GM06990 (cell line): Measurements from ENCODE around the gene LHFPL6.

Experiments
- DNase-seq: peaks from one replicate; pipeline ENCODE4 v3.0.0-alpha.2; 2011; ENCODE audit not compliant: insufficient read length; ENCODE audit errors: extremely low read depth
- H3K27me3 ChIP-seq: replicated peaks from 2 replicates; pipeline ENCODE4 v1.6.0; 2011; ENCODE audit warnings: low read length; ENCODE audit not compliant: control insufficient read depth, insufficient read depth
- H3K36me3 ChIP-seq: 2 replicates; pipeline ENCODE4 v1.5.1; 2011; ENCODE audit warnings: low read length; ENCODE audit not compliant: control insufficient read depth, insufficient read depth
- H3K4me3 ChIP-seq: replicated peaks from 2 replicates; pipeline ENCODE4 v1.5.1; 2011; ENCODE audit warnings: low read depth, mild to moderate bottlenecking, control low read depth, low read length
- TF ChIP-seq, protein P1 (sequence below): IDR thresholded peaks from 2 replicates; pipeline ENCODE4 v1.5.1; 2011; ENCODE audit warnings: low read length, control low read depth, mild to moderate bottlenecking, inconsistent platforms; ENCODE audit not compliant: insufficient read depth, poor library complexity, severe bottlenecking

LHFPL6 gene

DNA sequence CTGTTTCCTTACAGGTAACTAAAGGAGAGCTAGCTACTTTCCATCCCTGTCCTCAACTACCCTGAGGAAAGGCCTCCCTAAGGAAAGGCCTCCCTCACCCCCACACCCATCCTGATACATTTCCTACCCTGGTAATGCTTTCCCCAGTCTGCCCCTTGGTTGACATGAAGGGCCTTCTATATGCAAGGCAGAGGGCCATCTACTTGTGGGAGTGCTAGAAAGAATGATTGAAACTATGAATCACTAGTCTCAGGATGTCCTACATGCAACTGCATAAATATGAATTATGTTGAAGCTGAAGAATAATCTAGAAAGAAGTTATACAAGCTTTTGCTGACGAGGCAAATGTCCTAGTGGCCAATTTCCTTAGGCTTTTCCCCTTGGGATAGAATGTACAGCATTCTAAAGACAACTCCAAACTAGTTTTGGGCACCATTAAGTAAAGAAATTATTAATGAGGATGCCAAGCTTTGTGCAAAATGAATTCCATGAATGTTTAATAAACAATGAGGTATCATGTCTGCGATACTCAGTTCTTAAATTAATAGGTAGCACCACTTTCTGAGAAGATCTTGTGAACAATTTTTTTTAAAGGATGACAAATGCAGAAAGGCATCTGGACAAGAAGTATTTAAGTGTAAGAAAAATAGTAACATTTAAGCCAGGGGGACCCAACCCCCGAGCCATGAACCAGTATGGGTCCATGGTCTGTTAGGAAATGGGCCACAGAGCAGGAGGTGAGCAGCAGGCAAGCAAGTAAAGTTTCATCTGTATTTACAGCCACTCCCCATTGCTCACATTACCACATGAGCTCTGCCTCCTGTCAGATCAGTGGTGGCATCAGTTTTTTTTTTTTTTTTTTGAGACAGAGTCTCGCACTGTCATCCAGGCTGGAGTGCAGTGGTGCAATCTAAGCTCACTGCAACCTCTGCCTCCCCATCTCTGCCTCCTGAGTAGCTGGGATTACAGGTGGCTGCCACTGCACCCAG is 223.0 kb downstream of the LHFPL6 start:
- DNase-seq: no peak
- no peak overlapping the region for H3K4me3 ChIP-seq
- H3K27me3 ChIP-seq: no peaks in the 10 kb centered on the region
- TF ChIP-seq, protein P1, sequence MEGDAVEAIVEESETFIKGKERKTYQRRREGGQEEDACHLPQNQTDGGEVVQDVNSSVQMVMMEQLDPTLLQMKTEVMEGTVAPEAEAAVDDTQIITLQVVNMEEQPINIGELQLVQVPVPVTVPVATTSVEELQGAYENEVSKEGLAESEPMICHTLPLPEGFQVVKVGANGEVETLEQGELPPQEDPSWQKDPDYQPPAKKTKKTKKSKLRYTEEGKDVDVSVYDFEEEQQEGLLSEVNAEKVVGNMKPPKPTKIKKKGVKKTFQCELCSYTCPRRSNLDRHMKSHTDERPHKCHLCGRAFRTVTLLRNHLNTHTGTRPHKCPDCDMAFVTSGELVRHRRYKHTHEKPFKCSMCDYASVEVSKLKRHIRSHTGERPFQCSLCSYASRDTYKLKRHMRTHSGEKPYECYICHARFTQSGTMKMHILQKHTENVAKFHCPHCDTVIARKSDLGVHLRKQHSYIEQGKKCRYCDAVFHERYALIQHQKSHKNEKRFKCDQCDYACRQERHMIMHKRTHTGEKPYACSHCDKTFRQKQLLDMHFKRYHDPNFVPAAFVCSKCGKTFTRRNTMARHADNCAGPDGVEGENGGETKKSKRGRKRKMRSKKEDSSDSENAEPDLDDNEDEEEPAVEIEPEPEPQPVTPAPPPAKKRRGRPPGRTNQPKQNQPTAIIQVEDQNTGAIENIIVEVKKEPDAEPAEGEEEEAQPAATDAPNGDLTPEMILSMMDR: no peak
- H3K36me3 ChIP-seq: no peaks in the 10 kb centered on the region

DNA sequence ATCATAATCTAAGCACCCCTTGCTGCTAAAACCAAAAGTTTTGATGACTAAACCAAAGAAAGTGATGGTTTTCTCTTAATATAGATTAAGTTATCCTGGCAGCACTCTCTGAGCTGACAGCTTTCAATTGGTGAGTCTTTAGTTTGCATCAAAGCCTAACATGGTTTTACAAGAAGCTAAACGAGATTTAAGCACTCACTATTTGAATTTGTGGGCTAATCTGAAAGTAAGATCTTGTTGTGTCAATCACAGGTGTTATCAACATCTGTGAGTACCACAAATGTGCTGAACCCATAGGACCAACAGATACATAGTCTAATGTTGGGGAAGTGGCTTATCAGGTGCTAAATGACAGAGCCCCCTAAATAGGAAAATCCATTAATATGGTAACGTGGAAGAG is 223.9 kb downstream of the LHFPL6 start:
- no peaks in the 10 kb centered on the region for H3K36me3 ChIP-seq
- H3K27me3 ChIP-seq: no peaks in the 10 kb centered on the region
- TF ChIP-seq, protein P1: no peak
- DNase-seq: peak; percentile 57
- H3K4me3 ChIP-seq: no peak overlapping the region

DNA sequence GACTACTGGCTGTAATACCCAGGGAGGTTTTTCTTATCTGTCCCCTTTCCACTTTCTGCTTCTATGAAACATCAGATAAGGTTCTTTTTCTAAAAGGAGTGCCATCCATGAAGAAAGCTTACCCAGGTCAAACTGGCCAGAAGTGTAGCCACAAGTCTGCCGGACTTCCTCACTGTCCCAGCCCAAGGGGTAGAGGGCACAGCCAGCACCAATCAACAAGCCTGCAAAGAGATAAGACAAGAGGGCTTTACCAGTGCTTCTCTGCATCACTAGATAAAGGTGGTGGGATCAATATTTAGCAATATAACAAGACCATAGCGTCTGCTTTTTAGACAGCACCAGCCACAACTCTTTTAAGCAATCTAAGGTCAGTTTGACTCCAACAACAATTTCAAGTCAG is 224.7 kb downstream of the LHFPL6 start:
- H3K36me3 ChIP-seq: no peaks in the 10 kb centered on the region
- DNase-seq: no peak
- H3K27me3 ChIP-seq: no peaks in the 10 kb centered on the region
- H3K4me3 ChIP-seq: no peak overlapping the region
- TF ChIP-seq, protein P1: no peak

DNA sequence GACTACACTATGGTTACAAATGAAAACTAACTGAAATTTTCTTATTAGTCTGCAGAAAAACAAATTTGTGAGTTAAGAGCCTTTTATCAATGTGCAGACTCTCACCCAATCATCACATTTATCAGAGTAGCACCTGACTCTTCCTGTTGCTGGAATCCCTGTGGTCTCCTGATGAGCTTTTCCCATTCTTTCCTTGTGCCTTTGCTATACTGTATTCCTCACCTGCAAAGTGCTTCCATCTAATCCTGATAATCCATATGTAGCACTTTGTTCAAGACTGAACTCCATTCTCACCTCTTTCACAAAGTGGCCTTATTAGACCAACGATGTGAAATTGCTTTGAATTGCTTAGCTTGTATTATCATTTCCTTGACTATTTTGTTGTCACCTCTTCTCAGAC is 225.3 kb downstream of the LHFPL6 start:
- Histone ChIP-seq H3K36me3 (no peaks in the 10 kb centered on the region), H3K27me3 (no peaks in the 10 kb centered on the region; the same call in 1 of the 2 replicates), H3K4me3 (no peak overlapping the region)
- TF ChIP-seq, protein P1: no peak
- no peak for DNase-seq

DNA sequence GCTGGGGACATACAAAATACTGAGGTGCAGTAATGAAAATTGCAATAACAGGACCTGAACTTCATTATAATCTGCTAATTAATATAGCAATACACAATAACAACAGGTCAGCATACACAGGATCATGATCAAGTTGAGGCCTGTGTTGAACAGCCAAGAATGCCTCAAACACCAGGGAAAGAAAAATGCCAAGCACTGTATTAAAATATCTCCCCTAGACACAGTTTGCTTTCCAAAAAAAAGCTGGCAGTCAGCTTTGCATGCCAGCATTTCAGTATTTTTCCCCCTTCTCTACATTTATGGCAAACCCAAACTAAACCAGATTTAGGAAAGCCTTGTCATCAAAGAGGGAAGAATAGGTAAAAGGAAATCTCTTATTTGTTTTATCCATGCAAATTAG is 226.9 kb downstream of the LHFPL6 start:
- Histone ChIP-seq H3K27me3 (no peaks in the 10 kb centered on the region; the same call in 1 of the 2 replicates), H3K4me3 (no peak overlapping the region), H3K36me3 (no peaks in the 10 kb centered on the region)
- TF ChIP-seq, protein P1: no peak
- DNase-seq: no peak
